GM19025 (cell line): ENCODE measurements around the gene MYO3B.

Experiments
- ATAC-seq: cut with Tn5 transposase; IDR thresholded peaks from one replicate; pipeline ENCODE4 v1.9.1; 2021; ENCODE audit warnings: mild to moderate bottlenecking, low read depth, moderate library complexity; ENCODE audit not compliant: unreplicated experiment

Gene MYO3B

GRCh38 chr2:170361090-170361936 is 183.4 kb downstream of the MYO3B start:
- peak; percentile 58 for ATAC-seq

- ATAC-seq, result no peak
These were observed 184.4 kb downstream of the MYO3B start for GRCh38 chr2:170362313-170362870.

- no peak for ATAC-seq
These were observed 185.1 kb downstream of the MYO3B start for GRCh38 chr2:170362871-170363631.

- ATAC-seq, result no peak
These were observed 187.1 kb downstream of the MYO3B start for GRCh38 chr2:170365003-170365402.

GRCh38 chr2:170365686-170366085 is 187.7 kb downstream of the MYO3B start:
- no peak for ATAC-seq

- no peak for ATAC-seq
These were observed 190.4 kb downstream of the MYO3B start for GRCh38 chr2:170368370-170368769.

- no peak for ATAC-seq
These were observed 191.3 kb downstream of the MYO3B start for GRCh38 chr2:170369228-170369627.

- no peak for ATAC-seq
These were observed 191.9 kb downstream of the MYO3B start for GRCh38 chr2:170369894-170370293.

GRCh38 chr2:170371231-170371998 is 193.5 kb downstream of the MYO3B start:
- no peak for ATAC-seq

- ATAC-seq, result no peak
These were observed 197.2 kb downstream of the MYO3B start for GRCh38 chr2:170375192-170375591.

GRCh38 chr2:170377500-170378207 is 199.7 kb downstream of the MYO3B start:
- ATAC-seq, result no peak

- ATAC-seq, result no peak
These were observed 202.3 kb downstream of the MYO3B start for GRCh38 chr2:170380267-170380666.

GRCh38 chr2:170381678-170382077 is 203.7 kb downstream of the MYO3B start:
- no peak for ATAC-seq

GRCh38 chr2:170386554-170386953 is 208.6 kb downstream of the MYO3B start:
- ATAC-seq, result no peak

GRCh38 chr2:170391018-170391417 is 213.1 kb downstream of the MYO3B start:
- ATAC-seq, result no peak

GRCh38 chr2:170391697-170392096 is 213.8 kb downstream of the MYO3B start:
- ATAC-seq, result no peak

GRCh38 chr2:170393861-170394498 is 216.0 kb downstream of the MYO3B start:
- ATAC-seq, result no peak

GRCh38 chr2:170394641-170395387 is 216.9 kb downstream of the MYO3B start:
- no peak for ATAC-seq
